Measurements from ENCODE around the gene TMEM150A. TPM values are rescaled to one million over a fixed set of nuclear protein-coding genes. Genes with fewer than 3 reads are reported as not detected.

Gene TMEM150A
- polyA plus RNA-seq, 2 of the 4 experiments (the other 2 are of a cell fraction), result 8.5 to 10.9 TPM

GRCh38 chr2:85575739-85576138 is 26.8 kb downstream of the TMEM150A start:
- FAIRE-seq (no peak), DNase-seq (ENCODE audit: low read depth in 1 of 2, low spot score in 1 of 2) (no peak), ATAC-seq (no peak)
- H3K27ac ChIP-seq, result no peak overlapping the region
- POLR2A ChIA-PET, result no interaction called here
- TF ChIP-seq RFX5 (IDR thresholded peaks at IDR 0.05) (no peak), RNF2 (IDR thresholded peaks at IDR 0.05; ENCODE audit: borderline replicate concordance, low read depth) (no peak), HMGXB4 (CRISPR knock-in tag; IDR thresholded peaks at IDR 0.05; ENCODE audit: borderline replicate concordance) (no peak), NPAS2 (CRISPR knock-in tag; IDR thresholded peaks at IDR 0.05; ENCODE audit: borderline replicate concordance) (no peak), NFE2L2 (conservative IDR thresholded peaks at IDR 0.05; ENCODE audit: low read length) (no peak), CBX8 (IDR thresholded peaks at IDR 0.05) (no peak), BCL3 (IDR thresholded peaks at IDR 0.05) (no peak), HOXB5 (CRISPR knock-in tag; IDR thresholded peaks at IDR 0.05) (no peak), PHF8 (IDR thresholded peaks at IDR 0.05; ENCODE audit: borderline replicate concordance, low read depth) (no peak), CHD2 (IDR thresholded peaks at IDR 0.05; ENCODE audit: low read length, partially characterized antibody) (no peak), NR3C1 (IDR thresholded peaks at IDR 0.05) (no peak), MAZ (IDR thresholded peaks at IDR 0.05; ENCODE audit: borderline replicate concordance, low read depth, low read length) (no peak), FOXS1 (CRISPR knock-in tag; IDR thresholded peaks at IDR 0.05) (no peak), RCOR1 (IDR thresholded peaks at IDR 0.05; ENCODE audit: low read depth, low read length) (no peak), HOXA7 (CRISPR knock-in tag; IDR thresholded peaks at IDR 0.05) (no peak), HDAC2 (IDR thresholded peaks at IDR 0.05) (no peak), POLR2AphosphoS2 (conservative IDR thresholded peaks at IDR 0.05; ENCODE audit: low read length) (no peak), RARB (CRISPR knock-in tag; IDR thresholded peaks at IDR 0.05) (no peak)
- 89% methylated on average over 8 of the region's 8 CpGs for WGBS (ENCODE audit: missing lambda C conversion rate)
- H3K4me3 ChIP-seq, result no peak overlapping the region
- no peaks in the 10 kb centered on the region for H3K9me3 ChIP-seq
- no peak overlapping the region for H3K4me2 ChIP-seq
- CTCF ChIA-PET, result interaction anchor here (0.6 to 1.5 kb wide), 3 partner anchors 15 to 332 kb away, joined by 3 to 4 read pairs (median 3); no protein-coding TSS in a partner anchor
- peaks cover 5% of the 10 kb centered on the region; the same call in 1 of the 3 replicates for H3K4me1 ChIP-seq

- ChIA-PET POLR2A (no interaction called here), CTCF (interaction anchor here (1.2 to 2.4 kb wide), 4 partner anchors 10 to 145 kb away, joined by 4 to 6 read pairs (median 6); no protein-coding TSS in a partner anchor)
- no peak for FAIRE-seq
- no peaks in the 10 kb centered on the region for H3K4me1 ChIP-seq
- H3K9me3 ChIP-seq, result no peaks in the 10 kb centered on the region
- no peak for ATAC-seq
- no peak overlapping the region for H3K27ac ChIP-seq
- DNase-seq (ENCODE audit: low read depth in 1 of 2, low spot score in 1 of 2), result no peak
- H3K4me2 ChIP-seq, result no peak overlapping the region
- no peak overlapping the region for H3K4me3 ChIP-seq
- 52% methylated on average over 4 of the region's 4 CpGs for WGBS (ENCODE audit: missing lambda C conversion rate)
- TF ChIP-seq RFX5 (IDR thresholded peaks at IDR 0.05), result no peak
- no peak for TF ChIP-seq E2F6 (IDR thresholded peaks at IDR 0.05; ENCODE audit: borderline replicate concordance, low read depth)
- no peak for TF ChIP-seq CHD2 (IDR thresholded peaks at IDR 0.05; ENCODE audit: low read length, partially characterized antibody)
- no peak for TF ChIP-seq HEYL (CRISPR knock-in tag; IDR thresholded peaks at IDR 0.05)
- TF ChIP-seq HOXA7 (CRISPR knock-in tag; IDR thresholded peaks at IDR 0.05), result no peak
Observed at GRCh38 chr2:85566265-85566664, 36.2 kb downstream of the TMEM150A start.

GRCh38 chr2:85564144-85564563 is 38.3 kb downstream of the TMEM150A start:
- FAIRE-seq (no peak), DNase-seq (ENCODE audit: low read depth in 1 of 2, low spot score in 1 of 2) (no peak), ATAC-seq (no peak)
- Histone ChIP-seq H3K4me2 (no peak overlapping the region), H3K4me1 (peaks cover 13% of the 10 kb centered on the region), H3K4me3 (no peak overlapping the region), H3K27ac (0 out of 6 replicates have a peak overlapping the region, but pooled peaks of 1 of the 2 experiments have one; percentile 12), H3K9me3 (no peaks in the 10 kb centered on the region)
- ChIA-PET CTCF (interaction anchor here (6.0 kb wide), 1 partner anchor 13 kb away, joined by 56 read pairs; no protein-coding TSS in a partner anchor), POLR2A (interaction anchor here (1.2 kb wide), 1 partner anchor 31 kb away, joined by 4 read pairs; the partner anchor contains the start of gene RNF181)
- 93% methylated on average over 5 of the region's 5 CpGs for WGBS (ENCODE audit: missing lambda C conversion rate)
- TF ChIP-seq RCOR1 (IDR thresholded peaks at IDR 0.05; ENCODE audit: low read depth, low read length), result no peak
- TF ChIP-seq ZSCAN20 (CRISPR knock-in tag; IDR thresholded peaks at IDR 0.05), result no peak
- TF ChIP-seq GATA3 (IDR thresholded peaks at IDR 0.05; ENCODE audit: borderline replicate concordance), result no peak
- no peak for TF ChIP-seq REST (IDR thresholded peaks at IDR 0.05)
- TF ChIP-seq HDAC2 (IDR thresholded peaks at IDR 0.05), result no peak
- no peak for TF ChIP-seq RAD21 (conservative IDR thresholded peaks at IDR 0.05 in 1 of 2, IDR thresholded peaks at IDR 0.05 in 1 of 2)
- TF ChIP-seq EHMT2 (IDR thresholded peaks at IDR 0.05; ENCODE audit: low read depth), result no peak
- no peak for TF ChIP-seq EP300 (IDR thresholded peaks at IDR 0.05)
- TF ChIP-seq ZC3H11A (IDR thresholded peaks at IDR 0.05), result no peak
- TF ChIP-seq TFCP2L1 (CRISPR knock-in tag; IDR thresholded peaks at IDR 0.05), result no peak
